ENCODE results near the gene PRSS33. TPM values are rescaled to one million over a fixed set of nuclear protein-coding genes. Genes with fewer than 3 reads are reported as not detected.

The PRSS33 gene
- polyA plus RNA-seq, 2 of the 4 experiments (the other 2 are of a cell fraction) = 0.04 TPM; not detected in 1

DNA sequence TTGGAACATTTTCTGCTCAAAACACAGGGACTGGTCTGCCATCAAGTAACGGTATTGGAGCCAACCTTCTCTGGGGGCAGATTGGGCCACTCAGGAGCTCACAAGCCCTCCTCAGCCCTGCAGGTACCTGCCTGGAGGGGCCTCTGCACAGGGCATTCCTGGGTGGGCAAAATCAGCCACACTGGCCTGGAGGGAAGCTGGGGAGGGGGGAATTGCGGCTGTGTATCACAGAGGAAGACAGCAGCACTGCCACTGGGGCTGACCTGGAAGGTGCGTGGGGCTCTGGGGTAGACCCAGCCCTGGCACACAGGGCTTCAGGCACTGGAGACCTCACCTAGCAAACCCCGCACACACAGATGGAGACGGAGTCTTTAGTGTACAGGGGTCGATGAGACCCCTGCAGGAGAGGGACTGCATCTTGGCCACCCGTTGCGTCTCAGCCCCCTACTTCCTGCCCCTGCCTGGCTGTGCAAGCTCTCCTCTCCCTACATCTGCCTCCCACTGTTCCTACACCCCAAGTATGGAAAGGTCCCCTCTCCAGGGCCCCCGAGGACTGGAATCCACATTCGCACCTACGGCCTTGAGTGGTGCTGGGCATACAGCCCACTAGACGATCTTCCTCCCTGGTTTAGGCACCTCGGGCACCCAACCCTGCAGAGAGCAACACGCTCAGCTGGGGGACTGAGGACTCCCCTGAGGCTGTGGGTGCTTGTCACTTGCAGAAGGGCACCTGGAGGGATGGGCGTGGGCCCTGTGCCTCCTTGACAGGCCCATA is 42.1 kb downstream of the PRSS33 start:
- no peak overlapping the region for H3K4me3 ChIP-seq
- DNase-seq (ENCODE audit: low read depth in 1 of 2, low spot score in 1 of 2) (no peak), ATAC-seq (peak in 1 of 2 experiments; percentile 27; a peak in 3 of 6 replicates), FAIRE-seq (no peak)
- no peak overlapping the region for H3K4me2 ChIP-seq
- TF ChIP-seq NR3C1 (IDR thresholded peaks at IDR 0.05) = no peak
- no peak for TF ChIP-seq MAZ (IDR thresholded peaks at IDR 0.05; ENCODE audit: borderline replicate concordance, low read depth, low read length)
- TF ChIP-seq, protein P1, sequence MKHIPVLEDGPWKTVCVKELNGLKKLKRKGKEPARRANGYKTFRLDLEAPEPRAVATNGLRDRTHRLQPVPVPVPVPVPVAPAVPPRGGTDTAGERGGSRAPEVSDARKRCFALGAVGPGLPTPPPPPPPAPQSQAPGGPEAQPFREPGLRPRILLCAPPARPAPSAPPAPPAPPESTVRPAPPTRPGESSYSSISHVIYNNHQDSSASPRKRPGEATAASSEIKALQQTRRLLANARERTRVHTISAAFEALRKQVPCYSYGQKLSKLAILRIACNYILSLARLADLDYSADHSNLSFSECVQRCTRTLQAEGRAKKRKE (CRISPR knock-in tag; IDR thresholded peaks at IDR 0.05; ENCODE audit: low read depth) = no peak
- no peak for TF ChIP-seq CEBPB (IDR thresholded peaks at IDR 0.05)
- TF ChIP-seq RNF2 (IDR thresholded peaks at IDR 0.05; ENCODE audit: borderline replicate concordance, low read depth) = no peak
- no peak for TF ChIP-seq FOSL2 (IDR thresholded peaks at IDR 0.05)
- no peak for TF ChIP-seq FOSL2 (CRISPR knock-in tag; IDR thresholded peaks at IDR 0.05)
- CTCF ChIA-PET = interaction anchor here (0.7 to 1.0 kb wide), 2 partner anchors 20 to 175 kb away, joined by 3 to 4 read pairs; no protein-coding TSS in a partner anchor
- POLR2A ChIA-PET = interaction anchor here (0.6 to 0.8 kb wide), 2 partner anchors 63 to 201 kb away, joined by 4 read pairs; partner anchors contain the start of gene KCTD5
- 88% methylated on average over 9 of the region's 15 CpGs for WGBS (ENCODE audit: missing lambda C conversion rate)
- H3K9me3 ChIP-seq = no peaks in the 10 kb centered on the region
- H3K27ac ChIP-seq = no peak overlapping the region
- no peaks in the 10 kb centered on the region for H3K4me1 ChIP-seq

GRCh38 chr16:2744711-2745110 is 42.6 kb downstream of the PRSS33 start:
- FAIRE-seq = no peak
- H3K27ac ChIP-seq = no peak overlapping the region
- 90% methylated on average over 6 of the region's 6 CpGs for WGBS (ENCODE audit: missing lambda C conversion rate)

More at GRCh38 chr16:2744711-2745110, 42.6 kb downstream of the PRSS33 start:
- DNase-seq (ENCODE audit: low read depth in 1 of 2, low spot score in 1 of 2) (no peak), ATAC-seq (no peak)
- no peak overlapping the region for H3K4me2 ChIP-seq
- no peak for TF ChIP-seq CBX8 (IDR thresholded peaks at IDR 0.05)
- TF ChIP-seq PBX3 (IDR thresholded peaks at IDR 0.05) = no peak
- TF ChIP-seq, protein P2, sequence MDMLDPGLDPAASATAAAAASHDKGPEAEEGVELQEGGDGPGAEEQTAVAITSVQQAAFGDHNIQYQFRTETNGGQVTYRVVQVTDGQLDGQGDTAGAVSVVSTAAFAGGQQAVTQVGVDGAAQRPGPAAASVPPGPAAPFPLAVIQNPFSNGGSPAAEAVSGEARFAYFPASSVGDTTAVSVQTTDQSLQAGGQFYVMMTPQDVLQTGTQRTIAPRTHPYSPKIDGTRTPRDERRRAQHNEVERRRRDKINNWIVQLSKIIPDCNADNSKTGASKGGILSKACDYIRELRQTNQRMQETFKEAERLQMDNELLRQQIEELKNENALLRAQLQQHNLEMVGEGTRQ (IDR thresholded peaks at IDR 0.05) = no peak
- no peak for TF ChIP-seq NPAS2 (CRISPR knock-in tag; IDR thresholded peaks at IDR 0.05; ENCODE audit: borderline replicate concordance)
- no peak for TF ChIP-seq JUN (IDR thresholded peaks at IDR 0.05)
- TF ChIP-seq MAFK (IDR thresholded peaks at IDR 0.05; ENCODE audit: partially characterized antibody) = no peak
- no peak for TF ChIP-seq NFE2L2 (conservative IDR thresholded peaks at IDR 0.05; ENCODE audit: low read length)
- no peak for TF ChIP-seq ZNF302 (CRISPR knock-in tag; IDR thresholded peaks at IDR 0.05)
- no peak for TF ChIP-seq CHD4 (IDR thresholded peaks at IDR 0.05; ENCODE audit: borderline replicate concordance)
- no peak for TF ChIP-seq TP53 (CRISPR knock-in tag; IDR thresholded peaks at IDR 0.05)
- TF ChIP-seq ELK1 (IDR thresholded peaks at IDR 0.05; ENCODE audit: low read depth, low read length) = no peak
- no peak for TF ChIP-seq CHD2 (IDR thresholded peaks at IDR 0.05; ENCODE audit: low read length, partially characterized antibody)
- TF ChIP-seq, protein P3, sequence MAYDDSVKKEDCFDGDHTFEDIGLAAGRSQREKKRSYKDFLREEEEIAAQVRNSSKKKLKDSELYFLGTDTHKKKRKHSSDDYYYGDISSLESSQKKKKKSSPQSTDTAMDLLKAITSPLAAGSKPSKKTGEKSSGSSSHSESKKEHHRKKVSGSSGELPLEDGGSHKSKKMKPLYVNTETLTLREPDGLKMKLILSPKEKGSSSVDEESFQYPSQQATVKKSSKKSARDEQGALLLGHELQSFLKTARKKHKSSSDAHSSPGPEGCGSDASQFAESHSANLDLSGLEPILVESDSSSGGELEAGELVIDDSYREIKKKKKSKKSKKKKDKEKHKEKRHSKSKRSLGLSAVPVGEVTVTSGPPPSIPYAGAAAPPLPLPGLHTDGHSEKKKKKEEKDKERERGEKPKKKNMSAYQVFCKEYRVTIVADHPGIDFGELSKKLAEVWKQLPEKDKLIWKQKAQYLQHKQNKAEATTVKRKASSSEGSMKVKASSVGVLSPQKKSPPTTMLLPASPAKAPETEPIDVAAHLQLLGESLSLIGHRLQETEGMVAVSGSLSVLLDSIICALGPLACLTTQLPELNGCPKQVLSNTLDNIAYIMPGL (CRISPR knock-in tag; IDR thresholded peaks at IDR 0.05; ENCODE audit: borderline replicate concordance) = no peak
- no peak for TF ChIP-seq HDAC2 (IDR thresholded peaks at IDR 0.05)
- TF ChIP-seq EHMT2 (IDR thresholded peaks at IDR 0.05; ENCODE audit: low read depth) = no peak
- TF ChIP-seq EP300 (IDR thresholded peaks at IDR 0.05) = no peak
- no peaks in the 10 kb centered on the region for H3K9me3 ChIP-seq
- H3K4me3 ChIP-seq = no peak overlapping the region
- no peaks in the 10 kb centered on the region for H3K4me1 ChIP-seq
- CTCF ChIA-PET = no interaction called here
- POLR2A ChIA-PET = no interaction called here
